ENCODE data around the gene PTPRU. TPM values are rescaled to one million over a fixed set of nuclear protein-coding genes. Genes with fewer than 3 reads are reported as not detected.

Gene PTPRU
- total and polyA plus RNA-seq, 2 experiments from 2014 or later = 8.0 to 105 TPM

DNA sequence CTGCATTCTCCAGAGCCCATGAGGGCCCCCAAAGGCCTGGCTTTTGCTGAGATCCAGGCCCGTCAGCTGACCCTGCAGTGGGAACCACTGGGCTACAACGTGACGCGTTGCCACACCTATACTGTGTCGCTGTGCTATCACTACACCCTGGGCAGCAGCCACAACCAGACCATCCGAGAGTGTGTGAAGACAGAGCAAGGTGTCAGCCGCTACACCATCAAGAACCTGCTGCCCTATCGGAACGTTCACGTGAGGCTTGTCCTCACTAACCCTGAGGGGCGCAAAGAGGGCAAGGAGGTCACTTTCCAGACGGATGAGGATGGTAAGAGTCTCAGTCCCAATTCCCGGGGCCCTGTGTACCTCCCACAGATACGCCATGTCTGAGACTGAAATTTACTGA lies 39.1 kb downstream of the PTPRU start:
- peaks cover 9% of the 10 kb centered on the region for H3K27me3 Mint-ChIP-seq (ENCODE audit: insufficient read depth, low read depth, poor library complexity)
- Histone ChIP-seq H2AFZ (no peak overlapping the region), H3K36me3 (ENCODE audit: insufficient read depth) (0 out of 2 replicates have a peak, but pooled peaks cover 9% of the 10 kb centered on the region), H3K4me1 (ENCODE audit: insufficient read depth) (peaks cover 21% of the 10 kb centered on the region), H3K9me2 (ENCODE audit: insufficient read depth) (no peaks in the 10 kb centered on the region), H3K79me2 (replicated peaks; ENCODE audit: insufficient read depth) (no peaks in the 10 kb centered on the region), H3K27ac (ENCODE audit: low read depth) (0 out of 2 replicates have a peak overlapping the region, but pooled peaks have one; percentile 45), H3K27me3 (ENCODE audit: insufficient read depth) (no peaks in the 10 kb centered on the region), H3K4me2 (no peak overlapping the region), H3K4me3 (no peak overlapping the region), H3F3A (replicated peaks; ENCODE audit: low read depth) (no peaks in the 10 kb centered on the region), H4K20me1 (replicated peaks; ENCODE audit: insufficient read depth) (no peaks in the 10 kb centered on the region)
- no peak for ATAC-seq
- H3K9me3 Mint-ChIP-seq = no peaks in the 10 kb centered on the region
- no peak overlapping the region for H3K4me3 Mint-ChIP-seq
- no peak overlapping the region for H3K27ac Mint-ChIP-seq
- H3K4me1 Mint-ChIP-seq = peaks cover 30% of the 10 kb centered on the region
- peaks cover 19% of the 10 kb centered on the region for H3K36me3 Mint-ChIP-seq (ENCODE audit: low read depth)
- no peak for TF ChIP-seq CREB1 (CRISPR knock-in tag; IDR thresholded peaks at IDR 0.05; ENCODE audit: low read depth)
- no peak for TF ChIP-seq ZNF114 (CRISPR knock-in tag; IDR thresholded peaks at IDR 0.05)
- no peak for TF ChIP-seq POLR2AphosphoS5 (IDR thresholded peaks at IDR 0.05; ENCODE audit: low read depth)
- TF ChIP-seq NANOG (IDR thresholded peaks at IDR 0.05; ENCODE audit: borderline replicate concordance) = no peak
- TF ChIP-seq, protein P1, sequence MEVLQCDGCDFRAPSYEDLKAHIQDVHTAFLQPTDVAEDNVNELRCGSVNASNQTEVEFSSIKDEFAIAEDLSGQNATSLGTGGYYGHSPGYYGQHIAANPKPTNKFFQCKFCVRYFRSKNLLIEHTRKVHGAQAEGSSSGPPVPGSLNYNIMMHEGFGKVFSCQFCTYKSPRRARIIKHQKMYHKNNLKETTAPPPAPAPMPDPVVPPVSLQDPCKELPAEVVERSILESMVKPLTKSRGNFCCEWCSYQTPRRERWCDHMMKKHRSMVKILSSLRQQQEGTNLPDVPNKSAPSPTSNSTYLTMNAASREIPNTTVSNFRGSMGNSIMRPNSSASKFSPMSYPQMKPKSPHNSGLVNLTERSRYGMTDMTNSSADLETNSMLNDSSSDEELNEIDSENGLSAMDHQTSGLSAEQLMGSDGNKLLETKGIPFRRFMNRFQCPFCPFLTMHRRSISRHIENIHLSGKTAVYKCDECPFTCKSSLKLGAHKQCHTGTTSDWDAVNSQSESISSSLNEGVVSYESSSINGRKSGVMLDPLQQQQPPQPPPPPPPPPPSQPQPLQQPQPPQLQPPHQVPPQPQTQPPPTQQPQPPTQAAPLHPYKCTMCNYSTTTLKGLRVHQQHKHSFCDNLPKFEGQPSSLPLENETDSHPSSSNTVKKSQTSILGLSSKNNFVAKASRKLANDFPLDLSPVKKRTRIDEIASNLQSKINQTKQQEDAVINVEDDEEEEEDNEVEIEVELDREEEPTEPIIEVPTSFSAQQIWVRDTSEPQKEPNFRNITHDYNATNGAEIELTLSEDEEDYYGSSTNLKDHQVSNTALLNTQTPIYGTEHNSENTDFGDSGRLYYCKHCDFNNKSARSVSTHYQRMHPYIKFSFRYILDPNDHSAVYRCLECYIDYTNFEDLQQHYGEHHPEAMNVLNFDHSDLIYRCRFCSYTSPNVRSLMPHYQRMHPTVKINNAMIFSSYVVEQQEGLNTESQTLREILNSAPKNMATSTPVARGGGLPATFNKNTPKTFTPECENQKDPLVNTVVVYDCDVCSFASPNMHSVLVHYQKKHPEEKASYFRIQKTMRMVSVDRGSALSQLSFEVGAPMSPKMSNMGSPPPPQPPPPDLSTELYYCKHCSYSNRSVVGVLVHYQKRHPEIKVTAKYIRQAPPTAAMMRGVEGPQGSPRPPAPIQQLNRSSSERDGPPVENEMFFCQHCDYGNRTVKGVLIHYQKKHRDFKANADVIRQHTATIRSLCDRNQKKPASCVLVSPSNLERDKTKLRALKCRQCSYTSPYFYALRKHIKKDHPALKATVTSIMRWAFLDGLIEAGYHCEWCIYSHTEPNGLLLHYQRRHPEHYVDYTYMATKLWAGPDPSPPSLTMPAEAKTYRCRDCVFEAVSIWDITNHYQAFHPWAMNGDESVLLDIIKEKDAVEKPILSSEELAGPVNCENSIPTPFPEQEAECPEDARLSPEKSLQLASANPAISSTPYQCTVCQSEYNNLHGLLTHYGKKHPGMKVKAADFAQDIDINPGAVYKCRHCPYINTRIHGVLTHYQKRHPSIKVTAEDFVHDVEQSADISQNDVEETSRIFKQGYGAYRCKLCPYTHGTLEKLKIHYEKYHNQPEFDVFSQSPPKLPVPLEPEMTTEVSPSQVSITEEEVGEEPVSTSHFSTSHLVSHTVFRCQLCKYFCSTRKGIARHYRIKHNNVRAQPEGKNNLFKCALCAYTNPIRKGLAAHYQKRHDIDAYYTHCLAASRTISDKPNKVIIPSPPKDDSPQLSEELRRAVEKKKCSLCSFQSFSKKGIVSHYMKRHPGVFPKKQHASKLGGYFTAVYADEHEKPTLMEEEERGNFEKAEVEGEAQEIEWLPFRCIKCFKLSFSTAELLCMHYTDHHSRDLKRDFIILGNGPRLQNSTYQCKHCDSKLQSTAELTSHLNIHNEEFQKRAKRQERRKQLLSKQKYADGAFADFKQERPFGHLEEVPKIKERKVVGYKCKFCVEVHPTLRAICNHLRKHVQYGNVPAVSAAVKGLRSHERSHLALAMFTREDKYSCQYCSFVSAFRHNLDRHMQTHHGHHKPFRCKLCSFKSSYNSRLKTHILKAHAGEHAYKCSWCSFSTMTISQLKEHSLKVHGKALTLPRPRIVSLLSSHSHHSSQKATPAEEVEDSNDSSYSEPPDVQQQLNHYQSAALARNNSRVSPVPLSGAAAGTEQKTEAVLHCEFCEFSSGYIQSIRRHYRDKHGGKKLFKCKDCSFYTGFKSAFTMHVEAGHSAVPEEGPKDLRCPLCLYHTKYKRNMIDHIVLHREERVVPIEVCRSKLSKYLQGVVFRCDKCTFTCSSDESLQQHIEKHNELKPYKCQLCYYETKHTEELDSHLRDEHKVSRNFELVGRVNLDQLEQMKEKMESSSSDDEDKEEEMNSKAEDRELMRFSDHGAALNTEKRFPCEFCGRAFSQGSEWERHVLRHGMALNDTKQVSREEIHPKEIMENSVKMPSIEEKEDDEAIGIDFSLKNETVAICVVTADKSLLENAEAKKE (CRISPR knock-in tag; IDR thresholded peaks at IDR 0.05) = no peak
- no peak for TF ChIP-seq JUNB (IDR thresholded peaks at IDR 0.05; ENCODE audit: unreplicated experiment)
- DNase-seq (ENCODE audit: low spot score) = no peak

DNA sequence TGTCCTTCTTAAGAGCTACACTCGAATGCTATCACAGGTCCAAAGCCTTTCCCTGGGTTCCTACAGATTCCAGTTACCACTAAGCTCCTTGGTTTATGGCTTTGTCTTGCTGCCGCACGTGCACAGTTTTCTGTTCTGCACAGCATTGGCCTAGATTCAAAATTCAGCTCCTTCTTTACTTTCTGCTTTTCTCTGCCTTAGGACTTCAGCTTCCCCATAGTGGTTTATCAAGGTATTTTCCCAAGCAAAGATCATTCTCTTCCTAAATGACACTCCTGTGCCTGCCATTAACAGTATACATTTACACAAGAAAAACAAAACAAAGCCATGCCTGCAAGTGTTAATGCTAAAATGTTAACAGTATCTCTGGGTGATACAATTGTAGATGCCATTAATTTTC lies 41.8 kb downstream of the PTPRU start:
- H3K27ac ChIP-seq (ENCODE audit: low read depth) = no peak overlapping the region
- H3K4me2 ChIP-seq = no peak overlapping the region
- no peaks in the 10 kb centered on the region for H3K27me3 ChIP-seq (ENCODE audit: insufficient read depth)
- DNase-seq (ENCODE audit: low spot score) (no peak), ATAC-seq (no peak)
- peaks cover 8% of the 10 kb centered on the region for H3K27me3 Mint-ChIP-seq (ENCODE audit: insufficient read depth, low read depth, poor library complexity)
- H3K36me3 Mint-ChIP-seq (ENCODE audit: low read depth) = peaks cover 19% of the 10 kb centered on the region
- no peaks in the 10 kb centered on the region for H3F3A ChIP-seq (replicated peaks; ENCODE audit: low read depth)
- no peaks in the 10 kb centered on the region for H4K20me1 ChIP-seq (replicated peaks; ENCODE audit: insufficient read depth)
- no peak overlapping the region for H3K4me3 ChIP-seq
- H3K9me3 Mint-ChIP-seq = no peaks in the 10 kb centered on the region
- no peaks in the 10 kb centered on the region for H3K9me2 ChIP-seq (ENCODE audit: insufficient read depth)
- H3K4me1 ChIP-seq (ENCODE audit: insufficient read depth) = peaks cover 9% of the 10 kb centered on the region; the same call in 1 of the 2 replicates
- H3K4me3 Mint-ChIP-seq = no peak overlapping the region
- H2AFZ ChIP-seq = no peak overlapping the region
- H3K4me1 Mint-ChIP-seq = peaks cover 17% of the 10 kb centered on the region
- H3K27ac Mint-ChIP-seq = no peak overlapping the region
- H3K79me2 ChIP-seq (replicated peaks; ENCODE audit: insufficient read depth) = no peaks in the 10 kb centered on the region
- H3K36me3 ChIP-seq (ENCODE audit: insufficient read depth) = 0 out of 2 replicates have a peak, but pooled peaks cover 6% of the 10 kb centered on the region
- TF ChIP-seq STAT1 (IDR thresholded peaks at IDR 0.05; ENCODE audit: unreplicated experiment) (no peak), ZNF114 (CRISPR knock-in tag; IDR thresholded peaks at IDR 0.05) (no peak)
- TF ChIP-seq, protein P1 (CRISPR knock-in tag; IDR thresholded peaks at IDR 0.05) = no peak

Measured in GM23338 (cell line).